A549 (cell line): ENCODE results near the gene CNGA2. TPM values are rescaled to one million over a fixed set of nuclear protein-coding genes. Genes with fewer than 3 reads are reported as not detected.

Source experiments
- ATAC-seq, 2 experiments: fragments of 200-7000 bp in 1 of 2; fragments of >200 bp in 1 of 2; cut with Nextera tagmentation in 1 of 2; cut with Tn5 transposase in 1 of 2; 3 replicates each; pipeline versions ENCODE4 v1.8.0 to v1.9.1; 2018 to 2020; ENCODE audit warnings: mild to moderate bottlenecking in 1 of 2, moderate library complexity in 1 of 2
- CTCF ChIA-PET: fragments of 300-600 bp; sonication (Branson Sonifier 250); formaldehyde crosslinking; extraction: SDS; loops from one replicate; lab custom pipeline; 2021; ENCODE audit warnings: antibody characterized with exemption, inconsistent platforms; lab: Yijun Ruan, JAX
- POLR2A ChIA-PET: fragments of 350-600 bp; formaldehyde crosslinking; extraction: SDS; loops from one replicate; lab custom pipeline; 2021; ENCODE audit warnings: antibody characterized with exemption, inconsistent platforms; lab: Yijun Ruan, JAX
- DNase-seq, 2 experiments: peaks; one replicate each; pipeline versions ENCODE4 v3.0.0 to v3.0.0-alpha.2; 2011 to 2016; ENCODE audit warnings: low read depth in 1 of 2, low spot score in 1 of 2
- FAIRE-seq: peaks from 2 replicates; lab custom pipeline; 2011; peaks lifted over from hg19 to GRCh38; lab: Jason Lieb, UNC
- H3K27ac ChIP-seq, 2 experiments: fragments of >200 bp; sonication (Bioruptor Twin); formaldehyde crosslinking; 3 replicates each; pipeline ENCODE4 v1.5.1; 2016 to 2017
- H3K4me1 ChIP-seq: fragments of >200 bp; sonication (Bioruptor Twin); formaldehyde crosslinking; 3 replicates; pipeline ENCODE4 v1.6.1; 2016
- H3K4me2 ChIP-seq: fragments of >200 bp; sonication (Bioruptor Twin); formaldehyde crosslinking; 3 replicates; pipeline ENCODE4 v1.6.1; 2016
- H3K4me3 ChIP-seq: fragments of >200 bp; sonication (Bioruptor Twin); formaldehyde crosslinking; 3 replicates; pipeline ENCODE4 v1.5.1; 2016
- H3K9me3 ChIP-seq: fragments of >200 bp; sonication (Bioruptor Twin); formaldehyde crosslinking; 3 replicates; pipeline ENCODE4 v1.6.1; 2016
- CBX2 ChIP-seq: fragments of 200-600 bp; sonication (generic); IDR thresholded peaks from 2 replicates; pipeline ENCODE4 v1.6.1; 2016; ENCODE audit warnings: low read depth, mild to moderate bottlenecking, borderline replicate concordance
- CBX8 ChIP-seq: fragments of 200-600 bp; sonication (generic); IDR thresholded peaks from 2 replicates; pipeline ENCODE4 v1.6.1; 2016
- CEBPB ChIP-seq, 2 experiments: fragments of >200 bp in 1 of 2; sonication (Bioruptor Twin) in 1 of 2; formaldehyde crosslinking in 1 of 2; IDR thresholded peaks; 2 replicates each; pipeline ENCODE4 v1.6.1; 2012 to 2016
- CHD2 ChIP-seq: fragments of 150-350 bp; IDR thresholded peaks from 2 replicates; pipeline ENCODE4 v1.6.1; 2014; ENCODE audit warnings: low read length; ENCODE audit not compliant: partially characterized antibody
- ESRRA ChIP-seq: fragments of 150-350 bp; IDR thresholded peaks from 2 replicates; pipeline ENCODE4 v1.6.1; 2014; ENCODE audit warnings: mild to moderate bottlenecking, low read length, borderline replicate concordance
- FOSL2 ChIP-seq, 2 experiments: fragments of 450-650 bp in 1 of 2; fragments of >200 bp in 1 of 2; sonication (Bioruptor Twin) in 1 of 2; formaldehyde crosslinking; IDR thresholded peaks; 2 replicates each; pipeline versions ENCODE4 v1.5.0 to v1.6.1; 2016 to 2020; ENCODE audit warnings: mild to moderate bottlenecking in 1 of 2, moderate library complexity in 1 of 2
- HEYL ChIP-seq: fragments of 250-450 bp; sonication (Bioruptor Pico); IDR thresholded peaks from 2 replicates; pipeline ENCODE4 v1.8.0; 2021; ENCODE audit warnings: mild to moderate bottlenecking, moderate library complexity
- HOXB13 ChIP-seq: fragments of 250-450 bp; sonication (Bioruptor Pico); IDR thresholded peaks from 2 replicates; pipeline ENCODE4 v1.5.0; 2020; ENCODE audit warnings: low read depth, mild to moderate bottlenecking, moderate library complexity
- HOXB5 ChIP-seq: fragments of 250-450 bp; sonication (Bioruptor Pico); IDR thresholded peaks from 2 replicates; pipeline ENCODE4 v1.5.0; 2020; ENCODE audit warnings: mild to moderate bottlenecking, moderate library complexity
- MAFK ChIP-seq: fragments of 450-650 bp; IDR thresholded peaks from 2 replicates; pipeline ENCODE4 v1.6.1; 2014; ENCODE audit not compliant: partially characterized antibody
- MAZ ChIP-seq: fragments of 150-350 bp; IDR thresholded peaks from 2 replicates; pipeline ENCODE4 v1.6.1; 2014; ENCODE audit warnings: antibody characterized with exemption, low read depth, low read length, borderline replicate concordance
- MYC ChIP-seq: IDR thresholded peaks from 2 replicates; pipeline ENCODE4 v1.6.1; 2012; ENCODE audit warnings: mild to moderate bottlenecking, inconsistent platforms, low read length, improper control_type of control experiment, borderline replicate concordance
- NFE2L2 ChIP-seq: fragments of 150-350 bp; conservative IDR thresholded peaks from 2 replicates; pipeline ENCODE4 v1.6.1; 2014; ENCODE audit warnings: low read length
- POLR2A ChIP-seq: IDR thresholded peaks from 2 replicates; pipeline ENCODE4 v1.6.1; 2012; ENCODE audit warnings: mild to moderate bottlenecking, low read length
- RAD21 ChIP-seq, 2 experiments: fragments of >200 bp in 1 of 2; sonication (Bioruptor Twin) in 1 of 2; formaldehyde crosslinking in 1 of 2; IDR thresholded peaks in 1 of 2; conservative IDR thresholded peaks in 1 of 2; 2 replicates in 1 of 2; 3 replicates in 1 of 2; pipeline ENCODE4 v1.6.1; 2012 to 2018; ENCODE audit warnings: inconsistent platforms in 1 of 2
- RARB ChIP-seq: fragments of 250-450 bp; sonication (Bioruptor Pico); IDR thresholded peaks from 2 replicates; pipeline ENCODE4 v1.8.0; 2021; ENCODE audit warnings: mild to moderate bottlenecking, moderate library complexity
- TP53 ChIP-seq: fragments of 250-450 bp; sonication (Bioruptor Pico); IDR thresholded peaks from 2 replicates; pipeline ENCODE4 v1.5.0; 2021; ENCODE audit warnings: mild to moderate bottlenecking, moderate library complexity
- ZNF302 ChIP-seq: fragments of 250-450 bp; sonication (Bioruptor Pico); IDR thresholded peaks from 2 replicates; pipeline ENCODE4 v1.9.0; 2021; ENCODE audit warnings: inconsistent platforms, mild to moderate bottlenecking, moderate library complexity
- WGBS: methylation state at CpG from one replicate; pipeline ENCODE4 v1.1.6; 2017; ENCODE audit errors: missing lambda C conversion rate; 5-methylcytosine and 5-hydroxymethylcytosine counted together
- polyA plus RNA-seq, 4 experiments: library from polyadenylated mRNA; depleted of rRNA in 3 of 4; stranded (reverse); fragments of >200 nt; fragmentation: RNase III in 1 of 4; extraction: RNeasy Plus Mini Kit Qiagen cat#74134 plus additional on column Dnase treatment in 1 of 4; gene quantifications; 2 replicates in 3 of 4; 3 replicates in 1 of 4; pipeline ENCODE4 v1.2.3, GENCODE V29; 2011 to 2017
- TF ChIP-seq, protein P1 (sequence below): fragments of 450-650 bp; IDR thresholded peaks from 2 replicates; pipeline ENCODE4 v1.6.1; 2014; ENCODE audit warnings: antibody characterized with exemption
- TF ChIP-seq, protein P2 (sequence below): fragments of 150-350 bp; IDR thresholded peaks from 2 replicates; pipeline ENCODE4 v1.6.1; 2014; ENCODE audit warnings: low read depth, mild to moderate bottlenecking, low read length

CNGA2 gene
- polyA plus RNA-seq, 2 of the 4 experiments (the other 2 are of a cell fraction), result not detected

DNA sequence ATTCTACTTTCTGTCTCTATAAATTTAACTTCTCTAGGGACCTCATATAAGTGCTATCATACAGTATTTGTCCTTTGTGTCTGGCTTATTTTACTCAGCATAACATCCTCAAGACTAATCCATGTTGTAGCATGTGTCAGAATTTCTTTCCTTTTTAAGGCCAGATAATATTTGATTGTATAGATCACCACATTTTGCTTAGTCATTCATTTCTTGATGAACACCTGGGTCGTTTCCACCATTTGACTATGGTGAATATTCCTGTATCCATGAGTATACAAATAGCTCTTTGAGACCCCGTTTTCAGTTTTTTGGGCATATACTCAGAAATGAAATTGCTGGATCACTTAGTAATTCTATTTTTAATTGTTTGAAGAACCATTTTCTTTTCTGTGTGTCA is 12.0 kb downstream of the CNGA2 start:
- ChIA-PET CTCF (interaction anchor here (0.7 to 1.7 kb wide), 2 partner anchors 886 to 889 kb away, joined by 3 to 10 read pairs; no protein-coding TSS in a partner anchor), POLR2A (no interaction called here)
- H3K4me3 ChIP-seq, result no peak overlapping the region
- H3K4me2 ChIP-seq, result no peak overlapping the region
- H3K4me1 ChIP-seq, result no peaks in the 10 kb centered on the region
- FAIRE-seq (peak; percentile 54), ATAC-seq (no peak), DNase-seq (no peak)
- H3K27ac ChIP-seq, result no peak overlapping the region
- peak; percentile 62 for TF ChIP-seq NFE2L2
- no peak for TF ChIP-seq HOXB5 (CRISPR knock-in tag)
- peak; percentile 78 for TF ChIP-seq MAFK
- no peaks in the 10 kb centered on the region for H3K9me3 ChIP-seq
- WGBS, result 7% methylated on average over 2 of the region's 2 CpGs

DNA sequence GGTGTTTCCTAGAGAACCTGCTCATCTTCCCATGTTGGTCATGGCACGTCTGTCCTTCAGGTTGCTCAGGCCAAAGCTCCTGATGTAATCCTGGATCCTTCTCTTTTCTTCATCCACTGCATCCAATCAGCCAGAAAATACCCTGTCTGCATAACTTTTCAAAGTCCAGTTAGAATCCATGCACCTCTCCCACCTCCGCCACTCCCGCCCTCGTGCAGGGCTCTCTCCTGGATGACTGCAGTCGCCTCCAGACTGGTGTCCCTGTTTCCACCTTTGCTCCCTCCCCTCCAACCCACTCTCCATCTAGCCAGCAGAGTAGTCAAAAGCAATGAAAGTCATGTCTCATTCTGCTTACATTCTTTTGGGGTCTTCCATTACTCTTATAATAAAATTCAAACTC is 16.0 kb downstream of the CNGA2 start:
- Histone ChIP-seq H3K4me1 (peaks cover 14% of the 10 kb centered on the region), H3K4me2 (no peak overlapping the region), H3K9me3 (no peaks in the 10 kb centered on the region), H3K4me3 (no peak overlapping the region), H3K27ac (no peak overlapping the region)
- FAIRE-seq, result no peak
- no peak for DNase-seq
- CTCF ChIA-PET, result interaction anchor here (0.6 to 9.6 kb wide), 13 partner anchors 12 to 1068 kb away, joined by 3 to 119 read pairs (median 4); no protein-coding TSS in a partner anchor
- WGBS, result 77% methylated on average over 5 of the region's 5 CpGs
- POLR2A ChIA-PET, result no interaction called here
- TF ChIP-seq ESRRA, result no peak
- TF ChIP-seq CEBPB (IDR thresholded peaks at IDR 0.05), result no peak
- no peak for TF ChIP-seq FOSL2 (IDR thresholded peaks at IDR 0.05)
- no peak for TF ChIP-seq FOSL2 (CRISPR knock-in tag; IDR thresholded peaks at IDR 0.05)
- no peak for TF ChIP-seq MAFK
- no peak for TF ChIP-seq MAZ
- TF ChIP-seq MYC, result no peak
- TF ChIP-seq RAD21 (conservative IDR thresholded peaks at IDR 0.05 in 1 of 2, IDR thresholded peaks at IDR 0.05 in 1 of 2), result no peak
- TF ChIP-seq ZNF302 (CRISPR knock-in tag), result no peak
- TF ChIP-seq CHD2, result no peak
- TF ChIP-seq, protein P1, sequence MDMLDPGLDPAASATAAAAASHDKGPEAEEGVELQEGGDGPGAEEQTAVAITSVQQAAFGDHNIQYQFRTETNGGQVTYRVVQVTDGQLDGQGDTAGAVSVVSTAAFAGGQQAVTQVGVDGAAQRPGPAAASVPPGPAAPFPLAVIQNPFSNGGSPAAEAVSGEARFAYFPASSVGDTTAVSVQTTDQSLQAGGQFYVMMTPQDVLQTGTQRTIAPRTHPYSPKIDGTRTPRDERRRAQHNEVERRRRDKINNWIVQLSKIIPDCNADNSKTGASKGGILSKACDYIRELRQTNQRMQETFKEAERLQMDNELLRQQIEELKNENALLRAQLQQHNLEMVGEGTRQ, result no peak
- TF ChIP-seq HEYL, result no peak
- TF ChIP-seq POLR2A, result no peak
- TF ChIP-seq, protein P2, sequence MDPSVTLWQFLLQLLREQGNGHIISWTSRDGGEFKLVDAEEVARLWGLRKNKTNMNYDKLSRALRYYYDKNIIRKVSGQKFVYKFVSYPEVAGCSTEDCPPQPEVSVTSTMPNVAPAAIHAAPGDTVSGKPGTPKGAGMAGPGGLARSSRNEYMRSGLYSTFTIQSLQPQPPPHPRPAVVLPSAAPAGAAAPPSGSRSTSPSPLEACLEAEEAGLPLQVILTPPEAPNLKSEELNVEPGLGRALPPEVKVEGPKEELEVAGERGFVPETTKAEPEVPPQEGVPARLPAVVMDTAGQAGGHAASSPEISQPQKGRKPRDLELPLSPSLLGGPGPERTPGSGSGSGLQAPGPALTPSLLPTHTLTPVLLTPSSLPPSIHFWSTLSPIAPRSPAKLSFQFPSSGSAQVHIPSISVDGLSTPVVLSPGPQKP, result no peak
- no peak for TF ChIP-seq TP53
- no peak for TF ChIP-seq RARB (CRISPR knock-in tag)
- no peak for TF ChIP-seq CBX8
- no peak for TF ChIP-seq CBX2
- ATAC-seq, result no peak

DNA sequence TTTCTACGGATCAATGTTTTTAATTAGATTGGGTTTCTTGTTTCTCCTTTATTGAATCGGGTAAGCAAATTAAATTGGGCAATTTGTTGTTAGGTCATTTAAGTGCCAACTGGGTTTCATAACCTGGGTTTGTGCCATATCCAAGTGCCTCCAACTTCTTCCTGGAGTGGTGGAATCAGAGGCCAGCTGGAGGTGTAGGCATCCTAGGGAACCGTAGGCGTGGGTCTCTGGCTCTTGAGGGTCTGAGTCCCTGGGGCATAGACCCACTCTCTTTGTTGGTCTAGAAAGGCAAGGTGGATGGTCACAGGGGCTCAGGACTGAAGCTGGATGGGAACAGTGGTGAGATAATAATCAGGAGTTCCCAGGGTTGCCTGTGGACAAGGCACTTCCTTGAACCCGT is 18.3 kb downstream of the CNGA2 start:
- no peak overlapping the region for H3K4me3 ChIP-seq
- FAIRE-seq (no peak), DNase-seq (no peak), ATAC-seq (no peak)
- peaks cover 14% of the 10 kb centered on the region for H3K4me1 ChIP-seq
- 20% methylated on average over 5 of the region's 5 CpGs for WGBS
- no peaks in the 10 kb centered on the region for H3K9me3 ChIP-seq
- no peak overlapping the region for H3K4me2 ChIP-seq
- no peak for TF ChIP-seq HOXB13 (CRISPR knock-in tag)
- ChIA-PET POLR2A (interaction anchor here (0.9 to 1.1 kb wide), 4 partner anchors 73 to 880 kb away, joined by 3 to 7 read pairs (median 3); partner anchors contain the start of gene GABRE), CTCF (interaction anchor here (0.8 to 9.6 kb wide), 43 partner anchors 9 to 1180 kb away, joined by 3 to 119 read pairs (median 4); partner anchors contain the start of genes CETN2, GABRE and NSDHL)
- H3K27ac ChIP-seq, result peak overlapping the region in 1 of 2 experiments; percentile 53; a peak in 1 of 6 replicates
